HL-60 (cell line): ENCODE measurements around the gene ZNF837.

Experiments used
- DNase-seq, 2 experiments: peaks; one replicate each; pipeline ENCODE4 v3.0.0-alpha.2; 2010 to 2020; ENCODE audit warnings: low read depth in 1 of 2, low spot score in 1 of 2
- H3K27ac ChIP-seq: fragments of 250-450 bp; sonication (Bioruptor Pico); replicated peaks from 2 replicates; pipeline ENCODE4 v1.5.1; 2020; ENCODE audit warnings: mild to moderate bottlenecking, moderate library complexity
- H3K27me3 ChIP-seq: fragments of 250-450 bp; sonication (Bioruptor Pico); 2 replicates; pipeline ENCODE4 v1.5.1; 2021; ENCODE audit warnings: mild to moderate bottlenecking, moderate library complexity; ENCODE audit not compliant: insufficient read depth, poor library complexity, severe bottlenecking
- H3K4me3 ChIP-seq: replicated peaks from 2 replicates; pipeline ENCODE4 v1.5.1; 2011; ENCODE audit warnings: mild to moderate bottlenecking, control low read depth, low read length; ENCODE audit not compliant: insufficient read depth
- CTCF ChIP-seq: IDR thresholded peaks from one replicate; pipeline ENCODE4 v1.5.1; 2011; ENCODE audit warnings: low read length, control low read depth, inconsistent platforms; ENCODE audit not compliant: insufficient read depth
- GABPA ChIP-seq: IDR thresholded peaks from 2 replicates; pipeline ENCODE4 v1.6.1; 2012; ENCODE audit warnings: low read depth
- POLR2AphosphoS5 ChIP-seq: IDR thresholded peaks from 2 replicates; pipeline ENCODE4 v1.6.1; 2012; ENCODE audit warnings: low read depth
- REST ChIP-seq: IDR thresholded peaks from 2 replicates; pipeline ENCODE4 v1.6.1; 2012; ENCODE audit warnings: low read depth; ENCODE audit not compliant: insufficient replicate concordance
- SPI1 ChIP-seq: IDR thresholded peaks from 2 replicates; pipeline ENCODE4 v1.6.1; 2012; ENCODE audit warnings: low read depth, mild to moderate bottlenecking, borderline replicate concordance

The ZNF837 gene

GRCh38 chr19:58398545-58398944 is 17.7 kb upstream of the ZNF837 start:
- Histone ChIP-seq H3K27me3 (no peaks in the 10 kb centered on the region), H3K4me3 (no peak overlapping the region), H3K27ac (no peak overlapping the region)
- no peak for DNase-seq
- no peak for TF ChIP-seq GABPA
- no peak for TF ChIP-seq CTCF
- TF ChIP-seq POLR2AphosphoS5, result no peak
- no peak for TF ChIP-seq SPI1
- TF ChIP-seq REST, result no peak

- H3K27ac ChIP-seq, result no peak overlapping the region
- H3K4me3 ChIP-seq, result no peak overlapping the region
- no peak for DNase-seq
- H3K27me3 ChIP-seq, result no peaks in the 10 kb centered on the region
- TF ChIP-seq CTCF, result no peak
- TF ChIP-seq REST, result no peak
- TF ChIP-seq POLR2AphosphoS5, result no peak
- TF ChIP-seq GABPA, result no peak
Measured at GRCh38 chr19:58398087-58398486, 17.3 kb upstream of the ZNF837 start.

GRCh38 chr19:58397533-58398037 is 16.8 kb upstream of the ZNF837 start:
- TF ChIP-seq SPI1 (no peak), GABPA (no peak), REST (no peak), CTCF (no peak), POLR2AphosphoS5 (no peak)

More at GRCh38 chr19:58397533-58398037, 16.8 kb upstream of the ZNF837 start:
- no peaks in the 10 kb centered on the region for H3K27me3 ChIP-seq
- no peak for DNase-seq
- no peak overlapping the region for H3K4me3 ChIP-seq
- no peak overlapping the region for H3K27ac ChIP-seq
